ENCODE results near the gene CHCHD3.

GRCh38 chr7:132759482-132760243, 322.2 kb downstream of the CHCHD3 start:
- TF ChIP-seq EP300 (IDR thresholded peaks at IDR 0.05) (no peak), POLR2AphosphoS5 (IDR thresholded peaks at IDR 0.05) (no peak), POLR2A (IDR thresholded peaks at IDR 0.05) (no peak)
- TF ChIP-seq, protein P1, sequence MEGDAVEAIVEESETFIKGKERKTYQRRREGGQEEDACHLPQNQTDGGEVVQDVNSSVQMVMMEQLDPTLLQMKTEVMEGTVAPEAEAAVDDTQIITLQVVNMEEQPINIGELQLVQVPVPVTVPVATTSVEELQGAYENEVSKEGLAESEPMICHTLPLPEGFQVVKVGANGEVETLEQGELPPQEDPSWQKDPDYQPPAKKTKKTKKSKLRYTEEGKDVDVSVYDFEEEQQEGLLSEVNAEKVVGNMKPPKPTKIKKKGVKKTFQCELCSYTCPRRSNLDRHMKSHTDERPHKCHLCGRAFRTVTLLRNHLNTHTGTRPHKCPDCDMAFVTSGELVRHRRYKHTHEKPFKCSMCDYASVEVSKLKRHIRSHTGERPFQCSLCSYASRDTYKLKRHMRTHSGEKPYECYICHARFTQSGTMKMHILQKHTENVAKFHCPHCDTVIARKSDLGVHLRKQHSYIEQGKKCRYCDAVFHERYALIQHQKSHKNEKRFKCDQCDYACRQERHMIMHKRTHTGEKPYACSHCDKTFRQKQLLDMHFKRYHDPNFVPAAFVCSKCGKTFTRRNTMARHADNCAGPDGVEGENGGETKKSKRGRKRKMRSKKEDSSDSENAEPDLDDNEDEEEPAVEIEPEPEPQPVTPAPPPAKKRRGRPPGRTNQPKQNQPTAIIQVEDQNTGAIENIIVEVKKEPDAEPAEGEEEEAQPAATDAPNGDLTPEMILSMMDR (IDR thresholded peaks at IDR 0.05), result no peak
